Inflammatory macrophage treated with lipopolysaccharide for 4 hours (primary cell): Measurements from ENCODE around the gene PAX7.
"Not testable (repeated sequence)": the region's sequence is repeated elsewhere in the genome, so short reads cannot be mapped to it uniquely, and the experiment has no call there.

ENCODE experiments used
- DNase-seq: peaks from one replicate; pipeline ENCODE4 v3.0.0-alpha.2; 2020

PAX7 gene

DNA sequence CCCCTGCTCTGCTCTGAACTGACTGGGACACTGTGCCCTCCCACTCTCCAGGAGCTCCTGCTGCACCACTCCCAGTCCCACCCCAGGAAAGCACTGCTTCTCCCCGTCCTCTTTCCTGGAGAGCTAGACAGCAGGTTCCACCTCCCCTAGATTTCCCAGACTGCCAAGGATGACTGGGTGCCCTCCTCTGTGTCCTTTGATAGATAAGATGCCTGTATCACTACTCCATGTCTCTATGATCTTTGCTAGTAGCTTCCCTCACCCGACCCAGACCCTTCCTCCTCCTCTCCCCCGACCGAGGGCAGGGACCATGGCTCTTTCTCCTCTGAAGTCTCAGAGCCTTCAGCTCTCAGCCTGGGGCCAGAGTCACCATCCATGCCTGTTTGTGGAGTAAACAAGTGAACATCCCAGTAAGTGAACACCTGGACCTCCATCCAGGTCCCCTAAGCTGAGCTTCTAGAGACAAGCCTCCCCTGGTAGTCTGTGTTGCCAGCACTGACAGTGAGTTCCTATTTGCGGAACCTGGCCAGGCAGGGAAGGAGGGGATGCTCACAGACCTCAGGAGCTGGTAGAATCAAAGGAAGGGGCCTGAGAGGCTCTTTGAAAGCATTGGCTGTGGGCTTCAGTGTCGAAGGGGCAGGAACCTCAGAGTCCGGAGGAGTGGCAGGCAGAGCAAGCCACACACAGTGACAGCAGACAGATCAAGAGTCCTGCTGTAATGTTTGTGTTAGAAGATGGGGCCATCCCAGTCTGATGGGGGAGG, 104.0 kb downstream of the PAX7 start:
- no peak for DNase-seq

DNA sequence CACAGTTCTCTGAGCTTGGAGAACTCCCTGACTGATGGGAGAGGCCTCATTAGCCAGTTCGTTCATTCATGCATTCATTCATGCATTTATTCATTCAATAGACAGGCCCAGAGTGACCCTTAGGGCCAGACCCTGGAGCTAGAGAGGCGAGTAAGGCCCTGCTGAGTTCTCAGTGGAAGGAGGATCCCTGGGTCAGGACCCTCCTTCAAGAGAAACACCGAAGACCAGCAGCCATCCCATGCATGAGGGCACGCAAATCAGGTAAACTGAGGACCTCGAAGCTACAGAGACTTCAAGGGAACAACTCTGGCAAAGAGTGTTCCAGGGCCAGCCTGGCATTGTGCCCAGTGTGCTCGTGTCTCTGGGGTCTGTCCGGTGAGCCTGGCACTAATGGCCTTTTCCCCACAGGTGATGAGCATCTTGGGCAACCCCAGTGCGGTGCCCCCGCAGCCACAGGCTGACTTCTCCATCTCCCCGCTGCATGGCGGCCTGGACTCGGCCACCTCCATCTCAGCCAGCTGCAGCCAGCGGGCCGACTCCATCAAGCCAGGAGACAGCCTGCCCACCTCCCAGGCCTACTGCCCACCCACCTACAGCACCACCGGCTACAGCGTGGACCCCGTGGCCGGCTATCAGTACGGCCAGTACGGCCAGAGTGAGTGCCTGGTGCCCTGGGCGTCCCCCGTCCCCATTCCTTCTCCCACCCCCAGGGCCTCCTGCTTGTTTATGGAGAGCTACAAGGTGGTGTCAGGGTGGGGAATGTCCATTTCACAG, 104.8 kb downstream of the PAX7 start:
- no peak for DNase-seq

DNA sequence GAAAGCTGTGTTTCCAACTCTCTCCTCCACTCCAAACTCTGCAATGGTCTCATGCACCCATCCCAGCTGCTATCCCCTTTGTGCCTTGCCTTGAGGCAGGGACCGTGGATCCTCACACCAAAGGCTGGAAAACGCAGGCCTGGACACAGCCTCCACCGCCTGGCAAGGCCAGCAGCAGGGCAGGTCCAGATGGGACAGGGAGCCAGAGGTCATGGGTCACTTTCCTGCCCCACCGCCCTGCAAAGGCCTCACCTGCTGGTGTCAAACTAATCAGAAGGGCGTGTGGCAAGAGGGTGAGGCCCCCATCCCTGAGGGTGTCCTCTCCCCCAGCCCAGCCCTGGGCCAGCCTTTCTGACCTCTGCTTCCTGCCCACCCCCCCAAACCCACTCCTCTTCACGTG, 106.3 kb downstream of the PAX7 start:
- DNase-seq, result no peak

- DNase-seq, result no peak
Observed at GRCh38 chr1:18738126-18738525, 107.5 kb downstream of the PAX7 start.

DNA sequence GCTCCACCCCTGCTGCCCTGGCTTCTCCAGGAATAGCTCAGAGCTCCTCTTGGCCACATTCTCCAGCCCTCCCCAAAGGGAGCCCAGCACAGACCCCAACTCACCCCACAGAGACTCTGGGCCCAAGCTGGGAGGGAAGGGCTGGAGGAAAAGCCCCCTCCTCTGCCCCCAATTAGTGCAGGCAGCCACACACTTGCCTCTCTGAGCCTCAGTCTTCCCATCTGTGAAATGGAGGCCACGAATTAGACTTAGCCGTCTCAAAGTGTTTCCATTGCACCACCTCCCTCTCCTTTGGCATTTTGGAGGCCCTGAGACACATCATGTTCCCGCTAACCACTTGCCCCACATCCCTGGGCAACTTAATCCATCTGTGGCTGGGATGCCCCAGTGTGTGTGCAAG, 108.0 kb downstream of the PAX7 start:
- DNase-seq, result no peak

DNA sequence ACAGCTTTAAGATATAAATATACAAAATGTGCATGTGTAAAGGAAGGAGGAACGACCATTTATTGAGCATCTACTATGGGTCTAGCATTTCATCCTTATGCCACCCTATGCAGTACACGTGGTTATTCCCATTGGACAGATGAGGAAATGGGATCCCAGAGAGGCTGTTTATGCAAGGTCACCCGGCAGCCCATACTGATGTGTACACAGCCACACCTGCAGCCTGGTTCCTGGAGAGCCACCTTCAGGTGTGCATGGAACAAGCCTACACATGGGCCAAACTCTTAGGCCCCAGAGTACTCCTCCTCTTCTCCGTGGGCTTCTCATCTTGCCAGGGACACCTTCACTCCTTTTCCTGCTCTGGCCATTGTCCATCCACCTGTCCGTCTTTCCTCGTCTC, 108.8 kb downstream of the PAX7 start:
- no peak for DNase-seq

DNA sequence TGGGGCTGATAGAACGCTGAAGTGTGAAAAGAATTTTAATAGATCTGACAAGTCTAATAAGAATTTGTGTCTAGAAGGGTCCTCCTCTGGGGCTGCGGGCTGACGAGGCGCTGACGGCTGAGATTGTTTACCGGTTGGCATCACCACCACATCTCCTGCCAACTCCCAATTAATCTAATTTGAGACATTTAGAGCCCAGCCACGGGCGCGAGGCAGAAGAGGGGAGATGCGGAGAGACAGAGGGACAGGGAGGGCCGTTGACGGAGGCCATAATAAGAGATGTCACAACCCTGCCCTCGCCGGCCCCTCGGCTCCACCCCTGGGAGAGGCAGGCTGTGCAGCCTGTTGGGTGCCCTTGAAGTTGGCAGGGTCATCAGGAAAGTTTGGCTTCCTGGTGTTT, 109.3 kb downstream of the PAX7 start:
- no peak for DNase-seq

DNA sequence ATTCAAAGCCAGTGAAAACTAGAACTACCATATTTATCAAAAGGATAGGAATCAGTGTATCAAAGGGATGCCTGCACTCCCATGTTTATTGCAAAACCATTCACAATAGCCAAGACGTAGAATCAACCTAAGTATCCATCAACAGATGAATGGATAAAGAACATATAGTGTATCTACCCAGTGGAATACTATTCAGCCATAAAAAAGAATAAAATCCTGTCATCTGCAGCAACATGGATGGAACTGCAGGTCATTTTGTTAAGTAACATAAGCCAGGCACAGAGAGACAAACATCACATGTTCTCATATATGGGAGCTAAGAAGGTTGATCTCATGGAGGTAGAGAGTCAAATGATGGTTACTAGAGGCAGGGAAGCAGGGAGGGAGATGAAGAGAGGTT, 110.0 kb downstream of the PAX7 start:
- DNase-seq, result no peak

GRCh38 chr1:18743233-18743632, 112.6 kb downstream of the PAX7 start:
- DNase-seq, result no peak

GRCh38 chr1:18744381-18744780, 113.7 kb downstream of the PAX7 start:
- not testable (repeated sequence) for DNase-seq

DNA sequence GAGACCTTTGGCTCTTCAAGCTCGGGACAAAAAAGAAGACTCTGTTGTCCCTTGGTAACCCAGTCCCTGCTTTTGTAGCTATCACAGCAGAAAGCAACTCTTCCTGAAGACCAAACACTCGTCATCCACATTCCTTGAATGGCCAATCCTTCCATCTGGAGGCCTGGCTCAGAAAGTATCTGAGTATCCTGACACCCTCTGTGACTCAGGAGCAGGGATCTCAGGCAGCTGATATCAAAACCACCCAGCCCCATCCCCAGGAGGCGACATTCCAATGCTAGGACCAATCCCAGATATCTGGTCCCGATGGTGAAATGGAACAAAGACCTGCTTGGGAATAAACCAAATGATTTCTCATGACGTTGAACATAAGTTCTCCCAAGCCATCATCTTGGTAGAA, 116.3 kb downstream of the PAX7 start:
- DNase-seq, result no peak

DNA sequence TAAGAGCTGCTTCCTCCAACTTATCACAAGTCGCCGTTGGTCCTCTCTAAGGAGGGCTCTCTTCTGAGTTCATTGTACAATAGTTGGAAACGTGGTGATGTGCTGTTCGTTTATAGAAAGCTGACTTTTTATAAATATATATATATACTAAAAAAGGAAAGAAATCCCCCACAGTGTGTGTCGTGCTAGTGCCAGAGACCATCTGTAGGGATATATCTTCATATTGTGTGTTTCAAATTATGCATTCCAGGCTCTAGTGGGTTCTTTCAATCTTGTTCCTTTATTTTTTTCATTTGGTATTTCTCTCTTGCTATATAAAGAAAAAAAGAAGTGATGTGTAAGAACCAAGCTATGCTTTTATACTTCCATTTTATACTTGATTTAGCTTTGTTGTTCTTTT, 117.0 kb downstream of the PAX7 start:
- DNase-seq, result no peak

DNA sequence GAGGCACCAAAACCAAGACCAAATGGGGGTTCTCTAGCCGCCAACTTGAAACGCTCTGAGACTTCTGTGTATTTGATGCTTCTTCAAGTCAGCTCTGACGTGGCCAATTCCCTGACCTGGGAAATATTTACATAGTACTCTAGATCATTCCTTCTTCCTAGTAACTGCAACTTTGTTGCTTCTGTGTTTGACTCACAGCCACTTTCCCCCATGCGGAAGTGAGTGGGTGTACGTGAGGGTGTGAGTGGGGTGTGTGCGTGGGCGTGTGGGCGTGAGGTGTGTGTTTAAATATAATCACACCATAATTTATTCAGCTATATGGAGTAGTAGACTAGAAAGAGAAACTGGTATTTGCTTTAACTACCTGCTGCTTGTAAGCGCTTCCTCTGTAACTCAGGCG, 117.8 kb downstream of the PAX7 start:
- no peak for DNase-seq

GRCh38 chr1:18749569-18749968, 118.9 kb downstream of the PAX7 start:
- no peak for DNase-seq

- no peak for DNase-seq
Observed at GRCh38 chr1:18750600-18750999, 120.0 kb downstream of the PAX7 start.

DNA sequence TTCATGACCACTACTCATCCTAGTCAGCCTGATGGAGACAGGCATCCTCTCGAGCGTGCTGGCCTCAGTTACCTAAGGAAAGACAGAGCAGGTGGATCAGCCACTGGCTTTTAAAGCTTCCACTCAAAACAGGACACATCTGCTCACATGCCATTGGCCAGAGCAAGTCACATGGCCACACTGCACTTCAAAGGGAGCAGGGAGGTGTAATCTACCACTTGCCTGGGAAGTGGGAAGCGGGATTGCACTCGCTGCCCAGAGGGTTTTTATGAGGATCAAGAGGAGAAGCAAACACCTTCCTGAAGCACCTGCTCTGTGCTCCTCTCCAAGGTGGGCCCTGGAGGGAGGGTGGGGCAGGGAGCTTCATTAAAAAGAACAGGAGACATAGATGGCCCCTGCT, 120.8 kb downstream of the PAX7 start:
- no peak for DNase-seq

DNA sequence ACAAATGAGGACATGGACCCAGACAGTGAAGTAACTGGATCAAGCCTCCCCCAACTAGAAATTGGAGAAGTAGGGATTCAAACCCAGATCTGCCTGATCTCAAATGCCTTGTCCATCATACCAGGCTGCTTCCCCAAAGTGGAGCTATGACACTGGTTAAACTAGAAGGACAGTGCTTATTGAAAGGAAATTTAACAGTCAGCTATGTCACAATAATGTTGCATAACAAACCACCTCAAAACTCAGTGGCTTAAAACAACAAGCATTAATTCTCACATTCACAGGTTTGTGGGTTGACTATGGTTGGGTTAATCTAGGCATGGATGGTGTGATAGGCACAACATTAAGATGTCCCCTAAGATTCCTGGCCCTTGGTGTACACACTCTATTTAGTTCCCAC, 121.8 kb downstream of the PAX7 start:
- DNase-seq, result no peak

DNA sequence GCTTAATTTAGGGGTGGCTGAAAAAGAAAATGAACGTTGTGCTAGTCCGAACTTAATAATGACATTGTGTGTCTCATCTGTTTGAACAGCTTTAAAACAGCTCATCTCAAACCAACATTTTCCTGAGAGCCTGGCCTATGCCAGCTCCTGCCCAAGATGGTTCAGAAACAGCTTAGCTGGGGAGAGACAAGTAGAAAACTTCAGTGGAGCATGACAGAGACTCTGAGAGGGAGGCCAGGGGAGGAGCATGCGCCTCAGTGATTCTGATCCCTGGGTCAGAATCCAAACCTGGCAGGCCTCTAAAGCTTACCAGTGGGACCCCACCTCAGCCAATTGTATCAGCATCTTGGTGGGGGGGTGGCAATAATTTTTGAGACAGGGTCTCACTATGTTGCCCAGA, 129.5 kb downstream of the PAX7 start:
- no peak for DNase-seq

DNA sequence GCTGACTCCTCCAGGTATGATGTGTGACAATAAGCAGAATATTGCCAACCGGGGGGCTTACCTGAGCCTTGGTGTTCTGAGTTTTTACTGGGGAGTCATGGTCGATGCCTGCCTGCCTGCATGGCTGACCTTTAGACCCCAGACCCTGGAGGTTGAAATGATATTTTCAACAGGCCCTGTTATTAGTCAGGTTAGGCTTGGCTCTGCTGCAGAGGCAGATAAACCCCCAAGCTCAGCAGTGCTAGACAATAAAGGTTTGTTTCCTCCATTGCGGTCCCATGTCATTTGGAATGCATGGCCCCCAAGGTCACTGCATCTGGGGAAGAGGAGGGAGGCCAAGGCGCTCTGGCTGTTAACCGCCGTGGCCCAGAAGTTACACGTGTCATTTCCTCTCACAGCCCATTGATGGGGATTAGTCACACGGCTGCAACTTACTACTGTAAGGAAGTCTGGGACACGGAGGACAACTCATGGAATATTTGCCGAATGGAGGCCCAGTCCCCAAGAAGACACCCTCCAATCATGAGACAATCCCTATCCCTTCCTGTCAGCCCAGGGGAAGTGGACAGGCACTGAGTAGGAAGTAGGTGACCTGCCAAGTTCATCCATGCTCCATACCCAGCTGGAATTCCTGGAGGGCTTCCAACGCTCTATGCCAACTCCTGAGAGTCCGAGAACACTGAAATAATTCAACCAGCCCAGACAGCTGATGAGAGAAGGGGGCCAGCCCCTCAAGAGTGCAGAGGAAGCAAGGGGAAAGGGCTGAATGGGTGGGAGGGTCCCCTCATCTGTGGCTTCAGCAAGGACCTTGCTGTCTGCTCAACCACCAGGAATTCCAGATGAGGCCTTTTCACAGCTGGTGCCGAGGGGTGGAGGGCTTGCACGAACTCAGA, 131.5 kb downstream of the PAX7 start:
- no peak for DNase-seq

DNA sequence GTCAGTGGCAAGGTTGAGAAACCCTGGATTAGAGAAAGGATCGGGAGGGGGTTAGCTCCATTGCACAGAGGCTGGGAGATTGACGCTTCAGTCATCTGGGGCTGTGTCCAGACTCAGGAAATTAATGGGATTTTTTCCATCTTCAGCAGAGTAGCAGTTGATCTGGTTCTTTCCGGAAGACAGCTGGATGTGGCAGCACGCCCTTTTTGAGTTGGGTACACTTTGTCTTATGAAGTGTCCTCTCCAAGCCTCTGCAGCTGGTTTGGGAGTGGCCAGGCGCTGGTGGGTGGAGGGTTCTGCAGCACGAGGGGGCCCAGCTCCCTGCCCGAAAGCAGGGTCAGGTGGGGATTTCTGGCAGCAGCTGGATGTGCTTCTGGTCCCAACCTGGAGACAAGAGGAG, 133.7 kb downstream of the PAX7 start:
- no peak for DNase-seq

- DNase-seq, result no peak
Observed at GRCh38 chr1:18765725-18766124, 135.1 kb downstream of the PAX7 start.

DNA sequence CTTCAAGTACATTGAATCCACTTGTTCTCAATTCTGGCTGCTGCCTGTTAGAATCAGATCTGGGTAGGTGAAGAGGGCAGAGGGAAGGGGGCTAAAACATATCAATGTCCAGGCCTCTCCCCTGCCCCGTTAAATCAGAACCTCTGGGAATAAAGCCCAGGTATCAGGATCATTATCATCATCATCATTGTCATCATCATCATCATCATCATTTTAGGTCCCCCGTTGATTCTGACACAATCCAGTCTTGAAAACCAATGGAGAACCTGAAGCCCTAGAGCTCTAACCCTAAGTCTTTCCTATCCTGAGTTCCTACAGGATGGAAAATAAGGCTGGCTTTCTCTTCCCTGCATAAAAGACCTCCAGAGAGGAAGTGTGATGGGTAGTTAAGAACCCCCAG, 135.7 kb downstream of the PAX7 start:
- DNase-seq, result no peak

GRCh38 chr1:18767576-18767975, 136.9 kb downstream of the PAX7 start:
- DNase-seq, result not testable (repeated sequence)

DNA sequence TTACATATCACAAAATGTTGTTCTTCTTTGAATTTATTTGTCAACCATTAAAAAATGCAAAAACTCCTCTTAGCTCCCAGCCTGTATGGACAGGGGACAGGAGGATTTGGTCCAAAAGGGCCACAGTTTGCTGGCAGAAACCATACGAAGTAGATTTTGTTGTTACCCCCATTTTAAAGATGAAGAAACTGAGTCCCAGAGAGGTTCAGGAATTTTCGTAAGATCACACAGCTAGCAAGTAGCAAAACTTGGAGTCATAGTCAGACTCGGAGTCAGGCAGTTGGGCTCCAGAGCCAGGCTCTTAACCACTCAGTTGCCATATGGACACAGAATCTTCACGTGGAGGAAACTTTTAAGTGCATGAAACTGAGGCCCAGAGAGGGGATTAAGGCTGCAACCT, 137.4 kb downstream of the PAX7 start:
- no peak for DNase-seq
